Measurements from ENCODE around the gene NOM1. TPM values are rescaled to one million over a fixed set of nuclear protein-coding genes. Genes with fewer than 3 reads are reported as not detected.

Gene NOM1
- total RNA-seq, 1 experiment from 2014 or later: 31.7 TPM

GRCh38 chr7:156989766-156990535, 40.4 kb downstream of the NOM1 start:
- Histone ChIP-seq H2BK20ac (ENCODE audit: low read depth, low read length, poor library complexity, severe bottlenecking) (no peak overlapping the region), H3K4me2 (ENCODE audit: insufficient read depth, insufficient read length, low read length) (no peak overlapping the region), H3K23me2 (ENCODE audit: insufficient read length, low read depth, low read length, poor library complexity, severe bottlenecking) (peaks cover 2% of the 10 kb centered on the region), H2AFZ (ENCODE audit: low read length) (no peak overlapping the region), H2AK5ac (ENCODE audit: insufficient read length, low read length) (no peak overlapping the region), H3K9ac (ENCODE audit: extremely low read depth, insufficient read length, low read length) (no peak overlapping the region), H3T11ph (ENCODE audit: low read length) (no peak overlapping the region), H4K5ac (ENCODE audit: insufficient read length, low read depth, low read length) (no peak overlapping the region), H3K79me2 (ENCODE audit: insufficient read depth, low read length) (no peaks in the 10 kb centered on the region), H3K56ac (ENCODE audit: insufficient read length, low read depth, low read length) (no peak overlapping the region), H2BK5ac (ENCODE audit: insufficient read length, low read length) (no peak overlapping the region), H2BK12ac (ENCODE audit: insufficient read length, low read depth, low read length) (no peak overlapping the region), H3K4ac (ENCODE audit: low read depth, low read length) (no peak overlapping the region), H4K91ac (ENCODE audit: insufficient read length, low read depth, low read length) (no peak overlapping the region), H4K8ac (replicated peaks; ENCODE audit: insufficient read length, low read depth, low read length) (no peak overlapping the region), H3K23ac (ENCODE audit: insufficient read length, low read depth, low read length) (no peak overlapping the region), H4K20me1 (ENCODE audit: control insufficient read depth, insufficient read depth, insufficient read length) (no peaks in the 10 kb centered on the region), H2BK120ac (ENCODE audit: low read depth, low read length, poor library complexity, severe bottlenecking) (no peak overlapping the region), H3K79me1 (ENCODE audit: insufficient read depth, low read depth, low read length, poor library complexity, severe bottlenecking) (no peaks in the 10 kb centered on the region), H3K27me3 (ENCODE audit: insufficient read depth, low read length) (no peaks in the 10 kb centered on the region), H2BK15ac (ENCODE audit: low read depth, low read length) (no peak overlapping the region), H3K4me1 (ENCODE audit: insufficient read depth, low read length) (no peaks in the 10 kb centered on the region), H3K27ac (ENCODE audit: insufficient read length, low read depth, low read length) (no peak overlapping the region), H3K9me3 (ENCODE audit: control insufficient read depth, low read depth, low read length) (no peaks in the 10 kb centered on the region), H3K14ac (ENCODE audit: insufficient read depth, low read length) (no peak overlapping the region; the same call in 1 of the 2 replicates), H3K18ac (ENCODE audit: insufficient read length, low read depth, low read length) (no peak overlapping the region)
- no peak for DNase-seq
- no peak overlapping the region for H3K27ac Mint-ChIP-seq
- H3K27me3 Mint-ChIP-seq (ENCODE audit: low read depth): peaks cover 49% of the 10 kb centered on the region
- H3K9me3 Mint-ChIP-seq: no peaks in the 10 kb centered on the region
- TF ChIP-seq, protein P1, sequence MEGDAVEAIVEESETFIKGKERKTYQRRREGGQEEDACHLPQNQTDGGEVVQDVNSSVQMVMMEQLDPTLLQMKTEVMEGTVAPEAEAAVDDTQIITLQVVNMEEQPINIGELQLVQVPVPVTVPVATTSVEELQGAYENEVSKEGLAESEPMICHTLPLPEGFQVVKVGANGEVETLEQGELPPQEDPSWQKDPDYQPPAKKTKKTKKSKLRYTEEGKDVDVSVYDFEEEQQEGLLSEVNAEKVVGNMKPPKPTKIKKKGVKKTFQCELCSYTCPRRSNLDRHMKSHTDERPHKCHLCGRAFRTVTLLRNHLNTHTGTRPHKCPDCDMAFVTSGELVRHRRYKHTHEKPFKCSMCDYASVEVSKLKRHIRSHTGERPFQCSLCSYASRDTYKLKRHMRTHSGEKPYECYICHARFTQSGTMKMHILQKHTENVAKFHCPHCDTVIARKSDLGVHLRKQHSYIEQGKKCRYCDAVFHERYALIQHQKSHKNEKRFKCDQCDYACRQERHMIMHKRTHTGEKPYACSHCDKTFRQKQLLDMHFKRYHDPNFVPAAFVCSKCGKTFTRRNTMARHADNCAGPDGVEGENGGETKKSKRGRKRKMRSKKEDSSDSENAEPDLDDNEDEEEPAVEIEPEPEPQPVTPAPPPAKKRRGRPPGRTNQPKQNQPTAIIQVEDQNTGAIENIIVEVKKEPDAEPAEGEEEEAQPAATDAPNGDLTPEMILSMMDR (conservative IDR thresholded peaks at IDR 0.05): no peak
- H3K4me1 Mint-ChIP-seq: peaks cover 5 to 6% of the 10 kb centered on the region in 2 experiments; a peak in 3 of 4 replicates
- no peak overlapping the region for H3K4me3 Mint-ChIP-seq
- H3K36me3 Mint-ChIP-seq (ENCODE audit: insufficient read depth in 1 of 3, low read depth in 3 of 3): no peaks in the 10 kb centered on the region; a peak in 1 of 7 replicates
- no CpG with 5 or more reads among the region's 25 CpGs for WGBS (ENCODE audit: extremely low coverage, insufficient read length, low lambda C conversion rate)

Data from H9 (cell line).